ENCODE data around the gene PIK3R4.

Gene PIK3R4

DNA sequence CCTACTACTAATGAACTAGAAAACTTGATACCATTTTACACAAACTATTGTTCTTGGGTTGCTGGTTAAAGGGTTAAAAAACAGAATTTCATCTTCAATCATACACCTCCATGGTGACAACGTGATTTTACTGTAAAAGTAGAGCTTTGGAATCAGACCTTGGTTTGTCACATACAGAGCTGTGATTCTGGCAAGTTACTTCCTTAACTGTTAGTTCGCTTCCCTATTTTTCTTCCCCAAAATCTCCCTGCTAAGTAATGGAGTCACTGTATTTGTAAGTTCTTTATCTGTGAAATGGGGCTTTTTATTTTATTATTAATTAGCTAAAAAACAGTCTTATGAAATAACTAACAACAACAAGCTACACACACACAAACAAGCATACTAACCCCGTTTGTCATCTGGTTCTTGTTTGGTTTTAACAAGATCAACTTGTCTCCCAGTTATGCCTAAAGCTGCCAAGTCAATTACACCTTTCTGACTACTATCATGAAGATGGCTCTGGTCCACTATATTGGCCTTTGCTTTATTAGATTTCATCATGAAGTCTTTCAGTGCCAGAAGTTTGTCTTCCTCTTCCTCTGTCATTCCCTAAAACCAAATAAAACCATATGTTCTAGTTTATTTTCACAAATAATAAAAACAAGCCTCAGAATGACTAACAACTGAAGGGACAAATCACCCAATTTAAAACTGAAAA, 38.6 kb downstream of the PIK3R4 start:
- TF ChIP-seq EZH2phosphoT487 (IDR thresholded peaks at IDR 0.05; ENCODE audit: borderline replicate concordance, low read length): no peak
- TF ChIP-seq, protein P1, sequence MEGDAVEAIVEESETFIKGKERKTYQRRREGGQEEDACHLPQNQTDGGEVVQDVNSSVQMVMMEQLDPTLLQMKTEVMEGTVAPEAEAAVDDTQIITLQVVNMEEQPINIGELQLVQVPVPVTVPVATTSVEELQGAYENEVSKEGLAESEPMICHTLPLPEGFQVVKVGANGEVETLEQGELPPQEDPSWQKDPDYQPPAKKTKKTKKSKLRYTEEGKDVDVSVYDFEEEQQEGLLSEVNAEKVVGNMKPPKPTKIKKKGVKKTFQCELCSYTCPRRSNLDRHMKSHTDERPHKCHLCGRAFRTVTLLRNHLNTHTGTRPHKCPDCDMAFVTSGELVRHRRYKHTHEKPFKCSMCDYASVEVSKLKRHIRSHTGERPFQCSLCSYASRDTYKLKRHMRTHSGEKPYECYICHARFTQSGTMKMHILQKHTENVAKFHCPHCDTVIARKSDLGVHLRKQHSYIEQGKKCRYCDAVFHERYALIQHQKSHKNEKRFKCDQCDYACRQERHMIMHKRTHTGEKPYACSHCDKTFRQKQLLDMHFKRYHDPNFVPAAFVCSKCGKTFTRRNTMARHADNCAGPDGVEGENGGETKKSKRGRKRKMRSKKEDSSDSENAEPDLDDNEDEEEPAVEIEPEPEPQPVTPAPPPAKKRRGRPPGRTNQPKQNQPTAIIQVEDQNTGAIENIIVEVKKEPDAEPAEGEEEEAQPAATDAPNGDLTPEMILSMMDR (IDR thresholded peaks at IDR 0.05; ENCODE audit: low read depth, low read length, poor library complexity, severe bottlenecking): no peak
- no peaks in the 10 kb centered on the region for H3K27me3 ChIP-seq (ENCODE audit: control insufficient read depth, low read length)
- H3K4me2 ChIP-seq (ENCODE audit: low read length): no peak overlapping the region
- H3F3A ChIP-seq (ENCODE audit: control insufficient read depth, insufficient read depth): no peaks in the 10 kb centered on the region
- H3K9me2 ChIP-seq (replicated peaks; ENCODE audit: control insufficient read depth, low read length): no peaks in the 10 kb centered on the region
- no peaks in the 10 kb centered on the region for H4K20me1 ChIP-seq (ENCODE audit: control insufficient read depth, insufficient read depth, low read depth, low read length)
- H3K4me3 ChIP-seq (ENCODE audit: low read length): no peak overlapping the region
- peaks cover 30% of the 10 kb centered on the region for H3K36me3 ChIP-seq (ENCODE audit: control insufficient read depth, low read length)
- H3K27ac ChIP-seq (ENCODE audit: low read depth, low read length): no peak overlapping the region
- H3K4me1 ChIP-seq (ENCODE audit: control insufficient read depth, low read length): no peaks in the 10 kb centered on the region
- no peaks in the 10 kb centered on the region for H3K79me2 ChIP-seq (ENCODE audit: control insufficient read depth, low read length)
- H3K9me3 ChIP-seq (ENCODE audit: control insufficient read depth, insufficient read depth, low read length): no peaks in the 10 kb centered on the region

DNA sequence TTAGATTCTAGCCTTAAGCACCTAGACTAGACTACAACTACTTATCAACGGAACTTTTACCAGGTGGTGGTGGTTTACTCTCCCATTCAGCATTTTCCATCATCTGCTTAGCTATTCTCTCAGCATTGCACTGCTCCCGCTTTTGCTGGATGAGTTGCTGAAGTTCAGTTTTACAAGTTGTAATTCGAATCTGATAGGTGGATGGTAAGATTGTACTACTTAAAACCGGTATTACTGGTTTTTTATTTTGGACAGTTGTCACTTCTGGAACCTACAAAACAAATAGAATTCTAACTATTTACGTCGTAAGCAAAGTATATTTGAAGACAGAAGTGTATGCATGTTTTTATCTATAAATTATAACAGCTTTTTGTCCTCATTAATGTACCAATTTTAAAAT, 41.1 kb downstream of the PIK3R4 start:
- H3K4me1 ChIP-seq (ENCODE audit: control insufficient read depth, low read length): no peaks in the 10 kb centered on the region
- no peak overlapping the region for H3K4me3 ChIP-seq (ENCODE audit: low read length)
- no peaks in the 10 kb centered on the region for H3K9me2 ChIP-seq (replicated peaks; ENCODE audit: control insufficient read depth, low read length)
- no peaks in the 10 kb centered on the region for H3K79me2 ChIP-seq (ENCODE audit: control insufficient read depth, low read length)
- no peaks in the 10 kb centered on the region for H3K9me3 ChIP-seq (ENCODE audit: control insufficient read depth, insufficient read depth, low read length)
- H3K36me3 ChIP-seq (ENCODE audit: control insufficient read depth, low read length): peaks cover 46% of the 10 kb centered on the region
- H4K20me1 ChIP-seq (ENCODE audit: control insufficient read depth, insufficient read depth, low read depth, low read length): no peaks in the 10 kb centered on the region
- no peaks in the 10 kb centered on the region for H3F3A ChIP-seq (ENCODE audit: control insufficient read depth, insufficient read depth)
- no peak overlapping the region for H3K4me2 ChIP-seq (ENCODE audit: low read length)
- no peaks in the 10 kb centered on the region for H3K27me3 ChIP-seq (ENCODE audit: control insufficient read depth, low read length)
- TF ChIP-seq, protein P1 (IDR thresholded peaks at IDR 0.05; ENCODE audit: low read depth, low read length, poor library complexity, severe bottlenecking): no peak
- no peak for TF ChIP-seq EZH2phosphoT487 (IDR thresholded peaks at IDR 0.05; ENCODE audit: borderline replicate concordance, low read length)
- no peak overlapping the region for H3K27ac ChIP-seq (ENCODE audit: low read depth, low read length)

DNA sequence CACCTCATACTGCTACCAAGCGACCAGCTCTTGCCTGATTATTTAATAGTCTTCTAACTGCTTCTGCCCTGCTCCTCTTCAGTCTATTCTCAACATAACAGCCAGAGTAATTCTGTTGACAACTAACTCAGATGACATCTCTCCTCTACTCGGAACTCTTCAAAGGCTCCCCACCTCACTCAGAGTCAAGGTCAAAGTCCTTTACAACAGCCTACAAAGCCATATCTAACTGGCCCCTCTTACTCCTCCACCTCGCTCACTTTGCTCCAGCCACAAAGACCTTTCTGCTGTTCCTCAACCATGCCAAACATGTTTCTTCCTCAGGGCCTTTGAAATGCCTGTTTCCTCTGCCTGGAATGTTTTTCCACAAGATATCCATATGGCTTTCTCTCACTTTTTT, 43.6 kb downstream of the PIK3R4 start:
- Histone ChIP-seq H3K9me3 (ENCODE audit: control insufficient read depth, insufficient read depth, low read length) (no peaks in the 10 kb centered on the region), H3K9me2 (replicated peaks; ENCODE audit: control insufficient read depth, low read length) (no peaks in the 10 kb centered on the region), H3K4me3 (ENCODE audit: low read length) (no peak overlapping the region), H4K20me1 (ENCODE audit: control insufficient read depth, insufficient read depth, low read depth, low read length) (no peaks in the 10 kb centered on the region), H3K79me2 (ENCODE audit: control insufficient read depth, low read length) (no peaks in the 10 kb centered on the region), H3K27ac (ENCODE audit: low read depth, low read length) (no peak overlapping the region), H3K4me1 (ENCODE audit: control insufficient read depth, low read length) (no peaks in the 10 kb centered on the region), H3K27me3 (ENCODE audit: control insufficient read depth, low read length) (no peaks in the 10 kb centered on the region), H3K36me3 (ENCODE audit: control insufficient read depth, low read length) (peaks cover 59% of the 10 kb centered on the region), H3K4me2 (ENCODE audit: low read length) (no peak overlapping the region), H3F3A (ENCODE audit: control insufficient read depth, insufficient read depth) (no peaks in the 10 kb centered on the region)
- TF ChIP-seq EZH2phosphoT487 (IDR thresholded peaks at IDR 0.05; ENCODE audit: borderline replicate concordance, low read length): no peak
- TF ChIP-seq, protein P1 (IDR thresholded peaks at IDR 0.05; ENCODE audit: low read depth, low read length, poor library complexity, severe bottlenecking): no peak
